HG02798 (cell line): ENCODE data around the gene ARL5A.

Source experiments
- ATAC-seq: cut with Tn5 transposase; IDR thresholded peaks from one replicate; pipeline ENCODE4 v1.9.1; 2021; ENCODE audit warnings: mild to moderate bottlenecking; ENCODE audit not compliant: unreplicated experiment, poor library complexity

The ARL5A gene

DNA sequence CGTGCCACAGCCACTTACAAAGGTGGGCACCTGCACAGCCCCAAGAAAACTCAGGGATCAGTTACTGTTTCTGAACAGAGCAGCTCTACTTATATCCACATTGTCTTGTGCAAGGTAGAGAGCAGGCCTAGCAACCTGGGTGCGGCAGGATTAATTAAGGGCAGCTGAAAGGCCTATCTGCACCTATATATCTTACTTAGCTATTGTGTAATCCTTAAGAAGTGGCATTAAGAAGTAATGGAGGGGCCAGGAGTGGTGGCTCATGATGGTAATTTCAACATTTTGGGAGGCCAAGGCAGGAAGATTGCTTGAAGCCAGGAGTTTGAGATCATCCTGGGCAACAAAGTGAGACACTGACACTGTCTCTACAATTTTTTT, 12.8 kb upstream of the ARL5A start:
- ATAC-seq: no peak

GRCh38 chr2:151840216-151841046, 12.2 kb upstream of the ARL5A start:
- ATAC-seq: peak; percentile 98

DNA sequence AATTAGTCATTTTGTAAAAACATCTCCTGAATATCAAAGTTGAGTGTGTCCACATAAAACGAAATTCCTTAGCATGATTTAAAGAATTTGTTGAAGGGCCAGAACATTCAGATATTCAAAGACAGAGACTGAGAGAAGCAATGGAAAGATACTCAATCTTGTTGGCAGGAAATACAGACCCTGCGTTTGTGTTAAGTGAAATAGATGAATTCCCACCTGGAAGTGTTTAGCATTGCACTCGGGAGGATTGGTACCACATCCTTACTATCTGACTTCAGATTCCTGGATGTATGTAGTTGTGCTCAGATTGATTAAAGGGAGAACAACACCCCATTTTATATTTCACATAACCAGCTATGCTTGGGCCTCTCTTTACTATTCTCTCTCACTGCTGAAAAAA, 9.7 kb upstream of the ARL5A start:
- ATAC-seq: no peak

GRCh38 chr2:151833984-151834383, 5.8 kb upstream of the ARL5A start:
- no peak for ATAC-seq

DNA sequence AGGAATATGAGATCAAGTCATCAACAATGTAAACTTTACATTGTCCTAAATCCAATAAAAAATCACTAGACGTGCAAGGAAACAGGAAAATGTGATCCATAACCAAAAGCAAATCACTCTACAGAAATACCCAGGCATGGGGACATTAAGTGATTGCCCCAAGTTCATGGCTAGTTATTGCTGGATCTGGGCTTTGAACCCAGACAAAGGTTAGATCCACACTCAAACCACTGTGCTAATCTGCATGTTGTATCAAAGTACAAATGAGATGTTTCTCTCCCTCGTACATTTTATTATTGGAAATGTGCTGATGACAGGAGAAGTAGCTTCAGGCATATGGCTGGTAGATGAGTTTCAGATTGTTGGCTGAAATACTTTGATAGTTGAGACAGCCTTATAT, 2.7 kb upstream of the ARL5A start:
- no peak for ATAC-seq

- ATAC-seq: no peak
Observed at GRCh38 chr2:151828890-151829324, 686 bp upstream of the ARL5A start.

DNA sequence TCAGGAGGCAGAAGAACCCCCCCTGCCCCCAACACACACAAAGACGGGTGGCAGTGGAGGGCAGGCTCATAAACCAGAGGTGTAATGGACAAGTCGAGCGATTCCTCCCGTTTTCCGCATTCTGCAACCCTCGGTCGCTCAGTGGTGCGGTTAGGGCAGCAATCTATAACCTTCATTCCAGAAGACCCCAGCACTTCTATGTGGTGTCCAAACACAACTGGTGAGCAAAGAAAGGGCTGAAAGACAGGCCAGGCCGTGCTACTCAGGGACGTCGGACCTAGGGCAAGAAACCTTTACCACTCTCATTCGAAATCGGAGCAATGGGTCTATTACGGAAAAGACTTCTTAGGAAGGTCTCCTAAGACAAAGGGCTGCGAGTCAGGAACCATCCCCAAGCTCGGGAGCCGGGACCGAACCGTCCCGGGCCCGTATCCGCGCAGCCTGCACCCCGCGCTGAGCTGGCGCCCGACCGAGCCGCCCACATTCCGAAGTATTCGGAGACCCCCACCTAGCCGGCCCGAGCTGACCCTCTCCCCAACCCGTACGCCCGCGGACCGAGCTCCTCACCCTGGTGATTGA, 568 bp downstream of the ARL5A start:
- ATAC-seq: peak; percentile 22

GRCh38 chr2:151826737-151827157, 1.5 kb downstream of the ARL5A start:
- no peak for ATAC-seq

- ATAC-seq: no peak
Observed at GRCh38 chr2:151824886-151825285, 3.3 kb downstream of the ARL5A start.

DNA sequence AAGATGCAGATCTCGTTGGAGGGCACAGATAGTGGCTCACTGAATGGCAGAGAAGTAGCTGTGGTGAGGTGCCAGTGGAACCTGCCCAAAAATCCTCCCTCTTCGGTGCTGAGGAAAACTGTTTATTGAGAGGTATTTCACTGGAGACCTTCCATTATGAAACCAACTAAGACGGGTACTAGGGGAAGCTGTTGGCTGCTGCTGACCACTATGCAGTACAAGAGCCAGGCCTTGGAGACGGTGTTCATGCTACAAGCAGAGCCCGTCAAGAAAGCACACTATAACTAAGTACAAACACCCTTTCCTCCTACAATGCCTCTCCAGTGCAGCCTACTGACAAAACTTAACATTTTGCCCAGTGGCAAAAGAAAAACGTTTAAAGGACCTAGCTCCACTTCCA, 4.6 kb downstream of the ARL5A start:
- no peak for ATAC-seq

- peak; percentile 61 for ATAC-seq
Observed at GRCh38 chr2:151819920-151820319, 8.3 kb downstream of the ARL5A start.

DNA sequence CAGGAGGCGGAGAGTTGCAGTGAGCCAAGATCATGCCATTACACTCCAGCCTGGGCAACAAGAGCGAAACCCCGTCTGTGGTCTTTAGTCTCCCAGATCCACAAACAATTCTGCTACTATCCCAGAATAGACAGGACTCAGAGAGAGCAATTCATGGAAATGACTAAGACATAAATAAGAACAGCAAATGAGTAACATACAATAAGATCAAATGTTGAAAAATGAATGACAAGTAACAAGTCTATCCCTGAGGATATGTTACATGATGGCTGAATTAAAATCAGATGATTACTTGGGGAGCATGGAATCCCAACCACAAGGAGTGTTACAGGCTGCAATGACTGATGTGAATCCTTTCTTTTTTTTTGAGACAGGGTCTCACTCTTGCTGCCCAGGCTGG, 10.3 kb downstream of the ARL5A start:
- no peak for ATAC-seq

- ATAC-seq: no peak
Observed at GRCh38 chr2:151816843-151817242, 11.4 kb downstream of the ARL5A start.

DNA sequence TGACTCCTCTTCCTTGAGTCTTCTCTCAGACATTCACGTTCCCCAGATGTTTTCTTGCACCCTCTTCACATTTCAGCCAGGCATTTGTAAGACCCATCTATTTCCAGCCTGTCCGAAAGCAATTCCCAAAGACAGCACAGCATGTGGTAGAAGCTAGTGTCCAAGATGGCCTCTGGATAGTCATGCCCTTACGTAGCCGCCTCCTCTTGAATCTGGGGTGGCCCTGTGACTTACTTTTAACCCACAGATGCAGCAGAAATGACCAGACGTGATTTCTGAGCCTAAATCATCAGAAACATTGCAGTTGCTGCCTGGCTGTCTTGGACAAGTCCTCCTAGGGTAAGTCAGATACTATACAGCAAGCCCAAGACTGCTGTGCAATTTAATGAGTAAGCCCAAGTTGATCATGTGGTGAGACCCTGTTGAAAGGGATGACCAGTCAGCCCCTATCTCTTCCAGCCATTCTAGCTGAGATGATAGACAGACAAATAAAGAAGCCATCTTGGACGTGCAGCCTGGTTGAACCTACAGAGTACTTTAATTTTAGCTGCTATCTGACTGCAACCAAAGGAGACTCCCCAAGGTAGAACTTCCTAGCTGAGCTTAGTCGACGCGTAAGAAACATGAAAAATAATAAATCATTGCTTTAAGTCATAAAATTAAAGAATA, 12.3 kb downstream of the ARL5A start:
- no peak for ATAC-seq

DNA sequence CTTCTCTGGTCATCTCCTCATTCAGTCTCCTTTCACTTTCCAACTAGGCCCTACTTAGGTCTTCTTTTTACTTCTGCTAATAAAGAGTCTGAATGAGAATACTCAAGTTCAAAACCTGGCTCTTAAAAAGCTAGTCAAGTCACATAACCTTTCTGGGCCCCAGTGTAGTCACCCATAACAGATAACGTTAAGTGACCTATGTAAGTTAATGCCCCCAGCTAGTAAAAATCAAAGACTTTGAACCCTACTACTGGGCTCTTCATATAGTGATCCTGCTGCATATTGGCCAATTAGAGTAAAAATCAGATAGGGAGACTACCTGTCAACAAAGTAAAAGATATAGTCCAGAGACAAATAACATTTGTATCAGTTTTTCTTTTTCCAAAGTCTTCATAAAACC, 17.7 kb downstream of the ARL5A start:
- ATAC-seq: no peak

DNA sequence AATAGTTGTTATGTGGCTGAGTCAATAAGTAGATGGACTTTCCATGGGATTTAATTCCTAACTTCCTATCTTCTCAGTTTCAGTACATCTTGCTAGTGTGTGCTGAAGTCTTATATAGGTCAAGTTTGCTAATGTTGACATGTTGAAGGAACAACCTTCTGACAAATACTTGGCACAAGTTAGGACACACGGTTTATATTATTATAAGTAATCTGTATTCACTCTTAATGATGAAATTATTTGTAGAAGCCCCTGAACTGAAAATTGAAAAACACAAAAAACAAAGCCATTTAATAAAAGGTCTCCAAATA, 19.2 kb downstream of the ARL5A start:
- no peak for ATAC-seq

DNA sequence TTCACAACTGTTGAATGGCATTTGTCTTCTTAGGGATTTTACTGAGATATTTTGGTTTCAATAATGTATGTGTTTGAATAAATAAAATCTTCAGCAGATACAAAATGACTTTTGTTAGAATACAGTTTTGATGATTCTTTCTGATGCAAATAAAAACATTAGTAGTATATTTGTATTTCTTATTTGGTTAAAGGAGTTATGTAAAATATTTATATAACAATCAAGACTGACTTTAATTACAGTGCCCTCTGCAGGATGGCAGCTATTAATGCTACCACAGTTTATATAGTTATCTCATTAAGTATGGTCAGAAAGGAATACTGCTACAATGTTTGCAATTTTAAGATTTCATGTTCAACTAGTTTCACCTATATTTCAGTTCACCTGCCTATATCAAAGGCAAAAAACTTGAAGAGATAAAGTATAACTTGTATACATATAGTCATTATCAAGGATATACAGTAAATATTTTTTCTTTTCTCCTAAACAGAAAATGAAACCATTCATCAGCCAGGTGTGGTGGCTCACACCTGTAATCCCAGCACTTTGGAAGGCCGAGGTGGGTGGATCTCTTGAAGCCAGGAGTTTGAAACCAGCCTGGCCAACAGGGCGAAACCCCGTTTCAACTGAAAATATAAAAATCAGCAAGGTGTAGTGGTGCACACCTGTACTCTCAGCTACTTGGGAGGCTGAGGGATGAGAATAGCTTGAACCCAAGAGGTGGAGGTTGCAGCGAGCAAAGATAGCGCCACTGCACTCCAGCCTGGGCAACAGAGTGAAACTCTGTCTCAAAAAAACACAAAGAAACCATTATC, 19.8 kb downstream of the ARL5A start:
- ATAC-seq: peak; percentile 53

GRCh38 chr2:151805961-151806360, 22.3 kb downstream of the ARL5A start:
- no peak for ATAC-seq

GRCh38 chr2:151805343-151805742, 22.9 kb downstream of the ARL5A start:
- no peak for ATAC-seq

DNA sequence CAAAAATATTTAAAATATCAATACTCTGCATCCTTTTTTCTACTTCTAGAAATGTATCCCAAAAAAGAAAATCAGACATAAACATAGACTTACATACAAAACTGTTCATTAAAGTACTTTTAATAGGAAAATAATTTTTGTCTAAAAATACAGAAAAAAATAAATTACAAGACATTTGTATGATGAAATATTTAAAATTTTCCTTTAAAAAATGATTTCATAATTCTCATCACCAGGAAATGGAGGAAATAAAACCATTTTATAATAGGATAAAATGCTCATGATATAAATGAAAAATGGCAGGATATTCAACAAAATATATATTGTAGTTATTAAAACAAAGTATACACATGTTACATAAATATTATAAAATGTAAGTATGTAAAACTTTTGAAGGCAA, 24.4 kb downstream of the ARL5A start:
- ATAC-seq: no peak

DNA sequence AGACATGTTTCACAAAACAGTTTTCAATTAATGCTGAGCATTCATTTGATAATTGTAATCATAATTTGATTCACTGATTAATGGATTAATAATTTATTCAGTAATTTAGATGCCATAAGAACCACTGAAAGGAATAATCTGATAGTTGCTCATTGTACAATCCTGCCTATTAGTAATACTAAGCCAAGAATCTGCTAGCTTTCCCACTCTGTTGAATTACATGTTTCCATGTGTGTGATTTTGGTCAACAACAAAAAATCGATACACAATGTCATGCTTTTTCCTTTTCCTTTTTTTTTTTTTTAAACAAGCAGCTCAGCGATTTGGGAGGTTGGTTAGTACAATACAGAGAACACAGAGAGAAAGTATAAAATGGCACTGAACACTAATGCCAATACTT, 25.9 kb downstream of the ARL5A start:
- ATAC-seq: no peak
